ENCODE results near the gene MTIF3.

GRCh38 chr13:27481766-27482165 is 31.4 kb upstream of the MTIF3 start:
- TF ChIP-seq CTCF (conservative IDR thresholded peaks at IDR 0.05; ENCODE audit: low read length) (peak; percentile 87), EZH2phosphoT487 (IDR thresholded peaks at IDR 0.05; ENCODE audit: borderline replicate concordance) (no peak)
